Neural cell (in vitro differentiated cells): ENCODE results near the gene PREX1. TPM values are rescaled to one million over a fixed set of nuclear protein-coding genes. Genes with fewer than 3 reads are reported as not detected.

Experiments
- H2AFZ ChIP-seq: fragments of 200-600, 300-800 bp; sonication (generic), shearing (Covaris generic); 2 replicates; pipeline ENCODE4 v1.6.0; 2014; ENCODE audit warnings: low read depth, mild to moderate bottlenecking, antibody characterized with exemption, low read length, moderate library complexity
- H3F3A ChIP-seq: fragments of 200-600 bp; shearing (Covaris generic); 2 replicates; pipeline ENCODE4 v1.6.1; 2016; ENCODE audit warnings: mild to moderate bottlenecking, moderate library complexity, mixed read lengths, antibody characterized with exemption, low read length; ENCODE audit not compliant: insufficient read depth, poor library complexity, severe bottlenecking
- H3K27ac ChIP-seq: fragments of 200-600, 300-800 bp; sonication (generic), shearing (Covaris generic); 2 replicates; pipeline ENCODE4 v1.5.1; 2014; ENCODE audit warnings: mild to moderate bottlenecking, low read length, moderate library complexity
- H3K27me3 ChIP-seq: fragments of 300-800, 200-600 bp; sonication (generic), shearing (Covaris generic); 2 replicates; pipeline ENCODE4 v1.6.0; 2014; ENCODE audit warnings: mild to moderate bottlenecking, low read depth, low read length, moderate library complexity; ENCODE audit not compliant: insufficient read depth
- H3K36me3 ChIP-seq: fragments of 300-800, 200-600 bp; sonication (generic), shearing (Covaris generic); 2 replicates; pipeline ENCODE4 v1.5.1; 2014; ENCODE audit warnings: mild to moderate bottlenecking, antibody characterized with exemption, low read length, moderate library complexity; ENCODE audit not compliant: insufficient read depth
- H3K4me2 ChIP-seq: fragments of 300-800, 200-600 bp; sonication (generic), shearing (Covaris generic); 2 replicates; pipeline ENCODE4 v1.6.0; 2014; ENCODE audit warnings: mild to moderate bottlenecking, low read length
- H3K4me3 ChIP-seq: fragments of 300-800, 200-600 bp; sonication (generic), shearing (Covaris generic); 2 replicates; pipeline ENCODE4 v1.5.1; 2014; ENCODE audit warnings: mild to moderate bottlenecking, low read length, moderate library complexity
- H3K79me2 ChIP-seq: fragments of 200-600 bp; shearing (Covaris generic); replicated peaks from 2 replicates; pipeline ENCODE4 v1.6.0; 2014; ENCODE audit warnings: mild to moderate bottlenecking, low read length, moderate library complexity; ENCODE audit not compliant: insufficient read depth
- H3K9ac ChIP-seq: fragments of 300-800, 200-600 bp; sonication (generic), shearing (Covaris generic); 2 replicates; pipeline ENCODE4 v1.6.1; 2016; ENCODE audit warnings: mild to moderate bottlenecking, low read length, mixed read lengths
- H3K9me2 ChIP-seq: fragments of 200-600 bp; shearing (Covaris generic); 2 replicates; pipeline ENCODE4 v1.6.1; 2016; ENCODE audit warnings: mild to moderate bottlenecking, low read length, mixed read lengths; ENCODE audit not compliant: insufficient read depth
- H3K9me3 ChIP-seq: fragments of 200-600, 300-800 bp; sonication (generic), shearing (Covaris generic); 2 replicates; pipeline ENCODE4 v1.6.1; 2016; ENCODE audit warnings: mild to moderate bottlenecking, mixed run types, low read length, moderate library complexity, mixed read lengths
- H4K20me1 ChIP-seq: fragments of 200-600 bp; shearing (Covaris generic); 2 replicates; pipeline ENCODE4 v1.6.1; 2016; ENCODE audit warnings: mild to moderate bottlenecking, mixed run types; ENCODE audit not compliant: insufficient read depth
- CTCF ChIP-seq: fragments of 450-650 bp; IDR thresholded peaks from 2 replicates; pipeline ENCODE4 v1.5.1; 2014; ENCODE audit warnings: antibody characterized with exemption, mild to moderate bottlenecking, moderate library complexity; ENCODE audit not compliant: poor library complexity, severe bottlenecking
- EP300 ChIP-seq: fragments of 450-650 bp; conservative IDR thresholded peaks from 2 replicates; pipeline ENCODE4 v1.6.1; 2014; ENCODE audit warnings: antibody characterized with exemption, mild to moderate bottlenecking, moderate library complexity; ENCODE audit not compliant: poor library complexity, severe bottlenecking
- EZH2 ChIP-seq: fragments of 200-600, 300-800 bp; shearing (Covaris generic), sonication (generic); IDR thresholded peaks from 2 replicates; pipeline ENCODE4 v1.6.1; 2014; ENCODE audit warnings: antibody characterized with exemption, low read length, borderline replicate concordance, mild to moderate bottlenecking; ENCODE audit not compliant: insufficient read depth, poor library complexity, severe bottlenecking
- MXI1 ChIP-seq: fragments of 450-650 bp; conservative IDR thresholded peaks from 2 replicates; pipeline ENCODE4 v1.6.1; 2014; ENCODE audit warnings: antibody characterized with exemption, mild to moderate bottlenecking; ENCODE audit not compliant: poor library complexity, severe bottlenecking
- POLR2AphosphoS5 ChIP-seq: IDR thresholded peaks from 2 replicates; pipeline ENCODE4 v1.6.1; 2012
- RAD21 ChIP-seq: fragments of 450-650 bp; conservative IDR thresholded peaks from 2 replicates; pipeline ENCODE4 v1.6.1; 2014; ENCODE audit warnings: antibody characterized with exemption, mild to moderate bottlenecking, moderate library complexity
- REST ChIP-seq: IDR thresholded peaks from 2 replicates; pipeline ENCODE4 v1.6.1; 2012; ENCODE audit warnings: borderline replicate concordance
- SMC3 ChIP-seq: fragments of 450-650 bp; conservative IDR thresholded peaks from 2 replicates; pipeline ENCODE4 v1.6.1; 2014; ENCODE audit warnings: antibody characterized with exemption, mild to moderate bottlenecking, moderate library complexity; ENCODE audit not compliant: poor library complexity
- TAF1 ChIP-seq: IDR thresholded peaks from 2 replicates; pipeline ENCODE4 v1.6.1; 2012; ENCODE audit warnings: low read depth
- polyA plus RNA-seq: library from polyadenylated mRNA; depleted of rRNA; stranded (reverse); fragments of >200 nt; gene quantifications from 2 replicates; pipeline ENCODE4 v1.2.3, GENCODE V29; 2014

Gene PREX1
- polyA plus RNA-seq, 1 donor from 2014 or later, result 0.06 TPM

GRCh38 chr20:48741669-48742068, 86.1 kb downstream of the PREX1 start:
- Histone ChIP-seq H3K9me2 (no peaks in the 10 kb centered on the region), H3K9ac (no peak overlapping the region), H4K20me1 (no peaks in the 10 kb centered on the region), H3K4me2 (no peak overlapping the region), H2AFZ (no peak overlapping the region), H3K9me3 (no peaks in the 10 kb centered on the region), H3K27ac (no peak overlapping the region), H3K79me2 (no peaks in the 10 kb centered on the region), H3K27me3 (no peaks in the 10 kb centered on the region), H3K4me3 (no peak overlapping the region), H3K36me3 (no peaks in the 10 kb centered on the region), H3F3A (no peaks in the 10 kb centered on the region)
- TF ChIP-seq RAD21 (no peak), EZH2 (no peak), TAF1 (no peak), POLR2AphosphoS5 (no peak), CTCF (no peak), EP300 (no peak), REST (no peak), SMC3 (no peak), MXI1 (no peak)

GRCh38 chr20:48740712-48741111, 87.1 kb downstream of the PREX1 start:
- TF ChIP-seq CTCF, result no peak
- TF ChIP-seq SMC3, result no peak
- TF ChIP-seq MXI1, result no peak
- TF ChIP-seq POLR2AphosphoS5, result no peak
- no peak for TF ChIP-seq EZH2
- no peak for TF ChIP-seq EP300
- Histone ChIP-seq H3K27me3 (no peaks in the 10 kb centered on the region), H3K9me3 (no peaks in the 10 kb centered on the region), H3K36me3 (no peaks in the 10 kb centered on the region), H3K9me2 (no peaks in the 10 kb centered on the region), H3K4me2 (no peak overlapping the region), H3F3A (no peaks in the 10 kb centered on the region), H2AFZ (no peak overlapping the region), H3K79me2 (no peaks in the 10 kb centered on the region), H3K4me3 (no peak overlapping the region), H3K9ac (no peak overlapping the region), H3K27ac (no peak overlapping the region), H4K20me1 (no peaks in the 10 kb centered on the region)
